NT2/D1 (cell line): Measurements from ENCODE around the gene ATL1.

Experiments
- SUZ12 ChIP-seq: IDR thresholded peaks from 2 replicates; pipeline ENCODE4 v1.6.1; 2011; ENCODE audit not compliant: insufficient read length, insufficient read depth; ENCODE audit errors: extremely low read depth
- YY1 ChIP-seq: IDR thresholded peaks from 2 replicates; pipeline ENCODE4 v1.6.1; 2011; ENCODE audit not compliant: insufficient read length, insufficient read depth
- ZNF274 ChIP-seq: IDR thresholded peaks from 2 replicates; pipeline ENCODE4 v1.6.1; 2011; ENCODE audit warnings: mild to moderate bottlenecking, low read depth, low read length

GRCh38 chr14:50679674-50680073 is 119.7 kb downstream of the ATL1 start:
- TF ChIP-seq YY1, result no peak
- no peak for TF ChIP-seq ZNF274
- no peak for TF ChIP-seq SUZ12
